H1 (cell line): Measurements from ENCODE around the gene GRIFIN. TPM values are rescaled to one million over a fixed set of nuclear protein-coding genes. Genes with fewer than 3 reads are reported as not detected.

Source experiments
- CTCF ChIA-PET: fragments of 300-600 bp; sonication (Branson Sonifier 250); formaldehyde crosslinking; loops from one replicate; lab custom pipeline; 2021; ENCODE audit not compliant: partially characterized antibody; lab: Charles Lee
- POLR2A ChIA-PET: fragments of 300-600 bp; sonication (Branson Sonifier 250); formaldehyde crosslinking; loops from one replicate; lab custom pipeline; 2021; ENCODE audit warnings: inconsistent platforms; ENCODE audit not compliant: partially characterized antibody; lab: Charles Lee
- DNase-seq, 2 experiments: peaks; one replicate each; pipeline versions ENCODE4 v3.0.0 to v3.0.0-alpha.2; 2010 to 2022; ENCODE audit warnings: low spot score in 2 of 2, low read depth in 1 of 2, mixed read lengths in 1 of 2
- FAIRE-seq: peaks from 2 replicates; lab custom pipeline; 2011; peaks lifted over from hg19 to GRCh38; lab: Jason Lieb, UNC
- H2AFZ ChIP-seq: 2 replicates; pipeline ENCODE4 v1.8.1; 2012; ENCODE audit warnings: low read length, inconsistent platforms
- H2AK5ac ChIP-seq: 2 replicates; pipeline ENCODE4 v1.6.1; 2013; ENCODE audit warnings: low read depth, low read length
- H2BK120ac ChIP-seq: replicated peaks from 2 replicates; pipeline ENCODE3; 2013; ENCODE audit warnings: low read depth, low read length, inconsistent platforms
- H2BK12ac ChIP-seq: 2 replicates; pipeline ENCODE4 v1.6.1; 2013; ENCODE audit warnings: low read depth, low read length
- H2BK15ac ChIP-seq: 2 replicates; pipeline ENCODE4 v1.6.1; 2013; ENCODE audit warnings: low read length
- H2BK20ac ChIP-seq: 2 replicates; pipeline ENCODE4 v1.6.1; 2013; ENCODE audit warnings: low read length
- H2BK5ac ChIP-seq: 2 replicates; pipeline ENCODE4 v1.6.1; 2013; ENCODE audit warnings: low read depth, low read length
- H3K14ac ChIP-seq: 2 replicates; pipeline ENCODE4 v1.6.1; 2013; ENCODE audit warnings: inconsistent platforms; ENCODE audit not compliant: insufficient read length
- H3K18ac ChIP-seq: 2 replicates; pipeline ENCODE4 v1.6.1; 2013; ENCODE audit warnings: low read length; ENCODE audit errors: extremely low read depth
- H3K23ac ChIP-seq: 2 replicates; pipeline ENCODE4 v1.6.1; 2013; ENCODE audit warnings: inconsistent platforms; ENCODE audit not compliant: insufficient read length
- H3K23me2 ChIP-seq: 2 replicates; pipeline ENCODE4 v1.6.1; 2013; ENCODE audit warnings: low read depth, low read length
- H3K27ac ChIP-seq: 2 replicates; pipeline ENCODE4 v1.6.1; 2011; ENCODE audit warnings: low read depth, low read length, inconsistent platforms
- H3K27me3 ChIP-seq, 4 experiments: replicated peaks in 1 of 4; 1 replicate in 1 of 4; 2 replicates in 3 of 4; pipeline versions ENCODE4 v1.6.1 to v1.8.1; 2011 to 2013; ENCODE audit warnings: low read length in 3 of 4, mild to moderate bottlenecking in 3 of 4, inconsistent platforms in 2 of 4, mixed read lengths in 2 of 4, moderate library complexity in 1 of 4; ENCODE audit not compliant: control insufficient read depth in 3 of 4, insufficient read depth in 3 of 4; ENCODE audit errors: extremely low read depth in 1 of 4
- H3K36me3 ChIP-seq, 4 experiments: 2 replicates each; pipeline versions ENCODE4 v1.6.1 to v1.8.1; 2011 to 2013; ENCODE audit warnings: mild to moderate bottlenecking in 4 of 4, low read length in 3 of 4, moderate library complexity in 2 of 4, control low read depth in 1 of 4, inconsistent platforms in 1 of 4; ENCODE audit not compliant: insufficient read depth in 4 of 4, control insufficient read depth in 2 of 4
- H3K4ac ChIP-seq: replicated peaks from 2 replicates; pipeline ENCODE3; 2013; ENCODE audit warnings: low read length, low read depth, mixed read lengths, inconsistent platforms; ENCODE audit not compliant: insufficient read length
- H3K4me1 ChIP-seq, 4 experiments: replicated peaks in 1 of 4; 1 replicate in 1 of 4; 2 replicates in 3 of 4; pipeline versions ENCODE4 v1.6.1 to v1.8.1; 2011 to 2013; ENCODE audit warnings: low read length in 3 of 4, inconsistent platforms in 2 of 4, mixed read lengths in 1 of 4; ENCODE audit not compliant: insufficient read depth in 4 of 4, control insufficient read depth in 3 of 4
- H3K4me2 ChIP-seq, 2 experiments: 2 replicates each; pipeline versions ENCODE4 v1.6.1 to v1.8.1; 2011 to 2013; ENCODE audit warnings: low read depth in 2 of 2, low read length in 2 of 2, control low read depth in 1 of 2, inconsistent platforms in 1 of 2, mild to moderate bottlenecking in 1 of 2; ENCODE audit not compliant: insufficient read depth in 1 of 2
- H3K4me3 ChIP-seq, 4 experiments: fragments of 200-600, 300-600 bp in 1 of 4; sonication (generic), shearing (Covaris generic), sonication (Bioruptor Twin) in 1 of 4; 2 replicates each; pipeline versions ENCODE4 v1.5.1 to v1.8.1; 2011 to 2016; ENCODE audit warnings: low read length in 4 of 4, low read depth in 3 of 4, control low read depth in 2 of 4, inconsistent platforms in 2 of 4, mild to moderate bottlenecking in 2 of 4, mixed read lengths in 1 of 4, moderate library complexity in 1 of 4; ENCODE audit not compliant: insufficient read depth in 2 of 4; ENCODE audit errors: extremely low read depth in 1 of 4
- H3K56ac ChIP-seq: replicated peaks from 2 replicates; pipeline ENCODE3; 2013; ENCODE audit warnings: low read depth, mild to moderate bottlenecking, mixed read lengths, low read length, inconsistent platforms; ENCODE audit not compliant: insufficient read length
- H3K79me1 ChIP-seq: 2 replicates; pipeline ENCODE4 v1.6.1; 2013; ENCODE audit warnings: low read depth, low read length, control low read depth
- H3K79me2 ChIP-seq, 2 experiments: 2 replicates each; pipeline versions ENCODE4 v1.6.1 to v1.8.1; 2012 to 2013; ENCODE audit warnings: low read length in 2 of 2, mild to moderate bottlenecking in 2 of 2, inconsistent platforms in 1 of 2; ENCODE audit not compliant: insufficient read depth in 2 of 2, control insufficient read depth in 1 of 2
- H3K9ac ChIP-seq, 4 experiments: replicated peaks in 1 of 4; 1 replicate in 1 of 4; 2 replicates in 3 of 4; pipeline versions ENCODE4 v1.6.1 to v1.8.1; 2011 to 2013; ENCODE audit warnings: low read depth in 3 of 4, low read length in 3 of 4, control low read depth in 2 of 4, mild to moderate bottlenecking in 2 of 4, moderate library complexity in 2 of 4, inconsistent platforms in 1 of 4; ENCODE audit errors: extremely low read depth in 1 of 4
- H3K9me3 ChIP-seq, 2 experiments: 2 replicates each; pipeline versions ENCODE4 v1.6.1 to v1.8.1; 2012 to 2013; ENCODE audit warnings: mild to moderate bottlenecking in 2 of 2, moderate library complexity in 2 of 2, control low read depth in 1 of 2, inconsistent platforms in 1 of 2, low read depth in 1 of 2, low read length in 1 of 2, mixed read lengths in 1 of 2; ENCODE audit not compliant: insufficient read depth in 2 of 2
- H4K20me1 ChIP-seq, 2 experiments: replicated peaks in 1 of 2; 2 replicates each; pipeline versions ENCODE3 to v1.8.1; 2011 to 2013; ENCODE audit warnings: inconsistent platforms in 2 of 2, low read length in 2 of 2, mild to moderate bottlenecking in 1 of 2; ENCODE audit not compliant: insufficient read depth in 2 of 2, control insufficient read depth in 1 of 2
- H4K5ac ChIP-seq: 2 replicates; pipeline ENCODE4 v1.6.1; 2013; ENCODE audit warnings: low read length, low read depth, mixed read lengths, inconsistent platforms; ENCODE audit not compliant: insufficient read length
- H4K8ac ChIP-seq: 2 replicates; pipeline ENCODE4 v1.8.0; 2013; ENCODE audit warnings: mild to moderate bottlenecking, moderate library complexity, low read length, inconsistent platforms; ENCODE audit not compliant: insufficient read depth; ENCODE audit errors: extremely low read depth
- H4K91ac ChIP-seq: replicated peaks from 2 replicates; pipeline ENCODE3; 2013; ENCODE audit warnings: low read length, mixed read lengths, inconsistent platforms; ENCODE audit not compliant: insufficient read length
- EGR1 ChIP-seq: IDR thresholded peaks from 2 replicates; pipeline ENCODE4 v1.6.1; 2011; ENCODE audit warnings: low read depth, low read length, borderline replicate concordance
- HDAC6 ChIP-seq: IDR thresholded peaks from one replicate; pipeline ENCODE4 v1.7.1; 2012; ENCODE audit warnings: low read depth, mild to moderate bottlenecking, inconsistent platforms, low read length, moderate library complexity
- SIX5 ChIP-seq: IDR thresholded peaks from 2 replicates; pipeline ENCODE4 v1.6.1; 2011; ENCODE audit warnings: mild to moderate bottlenecking, low read depth, low read length
- WGBS, 2 experiments: shearing (Covaris generic) in 1 of 2; methylation state at CpG; one replicate each; pipeline versions ENCODE4 v1.1.6 to v1.1.7; 2013 to 2015; ENCODE audit warnings: low lambda C conversion rate in 2 of 2, mixed read lengths in 2 of 2, inconsistent platforms in 1 of 2, low coverage in 1 of 2, missing lambda C conversion rate in 1 of 2; ENCODE audit not compliant: insufficient replicate concordance in 2 of 2, insufficient coverage in 1 of 2, insufficient read length in 1 of 2; ENCODE audit errors: extremely low coverage in 1 of 2, missing lambda C conversion rate in 1 of 2; 5-methylcytosine and 5-hydroxymethylcytosine counted together
- polyA plus RNA-seq, 7 experiments: library from polyadenylated mRNA; depleted of rRNA in 3 of 7; stranded (reverse) in 5 of 7; unstranded in 2 of 7; fragments of >200 nt in 5 of 7; fragments of 200-250 nt in 2 of 7; gene quantifications; 1 replicate in 5 of 7; 2 replicates in 1 of 7; 4 replicates in 1 of 7; pipeline versions ENCODE4 v1.2.1 to v1.2.3, GENCODE V29; 2011 to 2013; ENCODE audit warnings: missing spikeins in 2 of 7, mixed read lengths in 2 of 7
- total RNA-seq: library from RNA; stranded (reverse); fragmentation: NEBNext Ultra II Directional; extraction: Animal tissue kit (Norgen Biotek cat#: 25700); gene quantifications from 2 replicates; pipeline ENCODE4 v1.2.1, GENCODE V29; 2021

GRIFIN gene
- total and polyA plus RNA-seq, 2 of the 8 experiments (the other 6 are each of a cell fraction or from before 2014, with no cell fraction given): not detected

DNA sequence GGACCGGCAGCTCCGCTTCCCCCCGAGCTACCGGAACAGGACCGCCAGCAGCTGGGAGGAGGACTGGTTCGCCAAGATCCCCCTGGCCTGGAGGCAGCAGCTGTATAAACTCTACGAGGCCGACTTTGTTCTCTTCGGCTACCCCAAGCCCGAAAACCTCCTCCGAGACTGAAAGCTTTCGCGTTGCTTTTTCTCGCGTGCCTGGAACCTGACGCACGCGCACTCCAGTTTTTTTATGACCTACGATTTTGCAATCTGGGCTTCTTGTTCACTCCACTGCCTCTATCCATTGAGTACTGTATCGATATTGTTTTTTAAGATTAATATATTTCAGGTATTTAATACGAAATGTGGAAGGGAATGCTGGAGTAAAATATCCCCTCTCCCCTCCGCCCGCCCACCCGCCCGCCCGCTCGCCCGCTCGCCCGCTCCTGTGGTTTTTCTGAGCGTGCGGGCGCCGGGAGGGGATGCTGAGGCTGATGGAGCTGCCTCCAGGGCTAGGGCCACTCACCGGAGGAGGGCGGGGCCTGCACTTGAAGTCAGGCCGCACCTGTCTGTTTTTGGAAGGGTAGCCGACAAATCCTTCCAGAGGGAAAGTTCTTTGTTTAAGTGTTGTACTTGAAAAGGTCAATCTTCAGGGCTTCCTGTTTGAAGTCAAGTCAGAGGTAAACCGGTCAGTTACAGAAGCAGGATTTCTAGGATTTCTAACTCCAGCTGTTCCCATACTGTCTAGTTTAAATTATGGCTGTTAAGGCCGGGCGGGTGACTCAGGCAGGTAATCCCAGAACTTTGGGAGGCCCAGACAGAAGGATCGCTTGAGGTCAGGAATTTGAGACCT is 42.3 kb downstream of the GRIFIN start:
- H3K9ac ChIP-seq: no peak overlapping the region
- FAIRE-seq: no peak
- H3K4me3 ChIP-seq: no peak overlapping the region
- H2BK120ac ChIP-seq: no peak overlapping the region
- H3K14ac ChIP-seq: no peak overlapping the region
- WGBS, 2 experiments: 95% methylated on average over 40 of the region's 42 CpGs; no CpG with 5 or more reads in 1 of the 2 experiments
- no peak for DNase-seq
- H3K9me3 ChIP-seq: no peaks in the 10 kb centered on the region
- peaks cover 0 to 2% of the 10 kb centered on the region in 2 experiments; a peak in 1 of 4 replicates for H3K79me2 ChIP-seq
- H4K8ac ChIP-seq: peak overlapping the region; percentile 25; the same call in 1 of the 2 replicates
- TF ChIP-seq SIX5 (no peak), HDAC6 (no peak), EGR1 (no peak)
- H4K20me1 ChIP-seq: peaks cover 0 to 11% of the 10 kb centered on the region in 2 experiments
- no peak overlapping the region for H4K91ac ChIP-seq
- H3K23ac ChIP-seq: no peak overlapping the region
- no peak overlapping the region for H3K56ac ChIP-seq
- CTCF ChIA-PET: interaction anchor here (1.0 to 14.6 kb wide), 9 partner anchors 14 to 170 kb away, joined by 3 to 119 read pairs (median 8); no protein-coding TSS in a partner anchor
- no peak overlapping the region for H3K4me2 ChIP-seq
- peaks cover 3% of the 10 kb centered on the region for H3K79me1 ChIP-seq
- no peak overlapping the region for H2BK12ac ChIP-seq
- no peak overlapping the region for H4K5ac ChIP-seq
- H3K18ac ChIP-seq: no peak overlapping the region
- POLR2A ChIA-PET: interaction anchor here (1.1 kb wide), 1 partner anchor 80 kb away, joined by 3 read pairs; no protein-coding TSS in a partner anchor
- H2AFZ ChIP-seq: no peak overlapping the region
- H2BK15ac ChIP-seq: no peak overlapping the region
- H3K27me3 ChIP-seq: no peaks in the 10 kb centered on the region
- H2BK20ac ChIP-seq: no peak overlapping the region
- no peak overlapping the region for H2BK5ac ChIP-seq
- H3K4ac ChIP-seq: no peak overlapping the region
- peaks cover 0 to 17% (median 10%) of the 10 kb centered on the region in 4 experiments; a peak in 5 of 8 replicates for H3K36me3 ChIP-seq
- H3K4me1 ChIP-seq: no peaks in the 10 kb centered on the region; a peak in 1 of 7 replicates
- H3K23me2 ChIP-seq: no peaks in the 10 kb centered on the region
- no peak overlapping the region for H2AK5ac ChIP-seq
- H3K27ac ChIP-seq: no peak overlapping the region
